A172 (cell line): Measurements from ENCODE around the gene TAP1. TPM values are rescaled to one million over a fixed set of nuclear protein-coding genes. Genes with fewer than 3 reads are reported as not detected.
"Not testable (repeated sequence)": the region's sequence is repeated elsewhere in the genome, so short reads cannot be mapped to it uniquely, and the experiment has no call there.

Experiments used
- DNase-seq: peaks from one replicate; pipeline ENCODE4 v3.0.0-alpha.2; 2015; ENCODE audit warnings: low spot score
- total RNA-seq: library from RNA; depleted of rRNA; stranded (reverse); fragments of >200 nt; shearing (Covaris generic); gene quantifications from 2 replicates; pipeline ENCODE4 v1.2.3, GENCODE V29; 2014; rRNA removed

The TAP1 gene
- total RNA-seq, 1 experiment from 2014 or later = 68.3 TPM

DNA sequence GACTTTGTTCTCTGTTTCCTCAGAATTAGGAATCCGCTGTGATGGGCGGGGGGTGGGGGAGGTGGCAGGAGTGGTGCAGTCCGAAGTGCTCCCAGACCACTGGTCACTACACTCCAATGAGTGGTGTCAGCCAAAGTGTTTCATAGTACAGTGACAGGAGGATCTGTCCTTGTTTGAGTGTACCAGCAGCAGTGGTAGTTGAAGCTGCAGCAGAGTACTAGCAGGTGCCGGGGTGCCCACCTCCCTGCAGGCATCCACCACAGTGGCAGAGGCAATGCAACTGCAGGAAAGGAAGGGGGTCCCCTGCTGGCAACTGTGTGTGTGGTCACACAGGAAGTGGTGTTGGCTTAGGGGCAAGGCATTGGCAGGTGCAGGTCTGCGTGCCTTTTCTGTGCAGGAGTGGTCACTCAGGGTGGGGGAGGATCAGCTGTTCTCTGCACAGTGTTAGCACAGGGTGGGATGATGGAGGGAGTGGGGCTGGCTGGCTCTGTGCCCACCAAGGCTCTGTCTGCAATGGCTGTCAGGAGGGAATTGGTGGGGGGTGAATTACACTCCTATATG is 46.4 kb downstream of the TAP1 start:
- no peak for DNase-seq

DNA sequence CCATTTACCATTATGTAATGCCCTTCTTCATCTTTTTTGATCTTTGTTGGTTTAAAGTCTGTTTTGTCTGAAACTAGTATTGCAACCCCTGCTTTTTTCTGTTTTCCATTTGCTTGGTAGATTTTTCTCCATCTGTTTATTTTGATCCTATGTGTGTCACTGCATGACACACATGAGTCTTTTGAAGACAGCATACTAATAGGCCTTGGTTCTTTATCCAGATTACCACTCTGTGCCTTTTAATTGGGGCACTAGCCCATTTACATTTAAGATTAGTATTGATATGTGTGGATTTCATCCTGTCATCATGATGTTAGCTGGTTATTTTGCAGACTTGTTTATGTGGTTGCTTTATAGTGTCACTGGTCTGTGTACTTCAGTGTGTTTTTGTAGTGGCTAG is 48.1 kb downstream of the TAP1 start:
- DNase-seq = not testable (repeated sequence)

GRCh38 chr6:32803416-32803815 is 50.1 kb downstream of the TAP1 start:
- DNase-seq = no peak

- DNase-seq = no peak
Observed at GRCh38 chr6:32799740-32800139, 53.8 kb downstream of the TAP1 start.

DNA sequence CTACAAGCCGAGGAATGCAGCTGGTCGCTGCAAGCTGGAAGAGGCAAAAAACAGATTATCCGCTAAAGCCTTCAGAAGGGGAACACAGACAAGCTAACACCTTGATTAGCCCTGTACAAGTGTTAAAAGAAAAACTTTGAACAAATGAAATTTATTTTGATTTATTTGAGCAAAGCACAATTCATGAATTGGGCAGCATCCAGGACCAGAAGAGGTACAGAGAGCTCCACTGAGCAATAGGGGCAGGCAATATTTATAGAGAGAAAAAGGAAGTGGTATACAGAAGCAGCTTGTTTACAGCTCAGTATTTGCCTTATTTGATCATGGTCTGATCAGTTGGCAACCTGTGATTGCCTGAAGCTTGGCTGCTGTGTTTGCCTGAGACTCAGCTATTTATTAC is 54.3 kb downstream of the TAP1 start:
- no peak for DNase-seq

DNA sequence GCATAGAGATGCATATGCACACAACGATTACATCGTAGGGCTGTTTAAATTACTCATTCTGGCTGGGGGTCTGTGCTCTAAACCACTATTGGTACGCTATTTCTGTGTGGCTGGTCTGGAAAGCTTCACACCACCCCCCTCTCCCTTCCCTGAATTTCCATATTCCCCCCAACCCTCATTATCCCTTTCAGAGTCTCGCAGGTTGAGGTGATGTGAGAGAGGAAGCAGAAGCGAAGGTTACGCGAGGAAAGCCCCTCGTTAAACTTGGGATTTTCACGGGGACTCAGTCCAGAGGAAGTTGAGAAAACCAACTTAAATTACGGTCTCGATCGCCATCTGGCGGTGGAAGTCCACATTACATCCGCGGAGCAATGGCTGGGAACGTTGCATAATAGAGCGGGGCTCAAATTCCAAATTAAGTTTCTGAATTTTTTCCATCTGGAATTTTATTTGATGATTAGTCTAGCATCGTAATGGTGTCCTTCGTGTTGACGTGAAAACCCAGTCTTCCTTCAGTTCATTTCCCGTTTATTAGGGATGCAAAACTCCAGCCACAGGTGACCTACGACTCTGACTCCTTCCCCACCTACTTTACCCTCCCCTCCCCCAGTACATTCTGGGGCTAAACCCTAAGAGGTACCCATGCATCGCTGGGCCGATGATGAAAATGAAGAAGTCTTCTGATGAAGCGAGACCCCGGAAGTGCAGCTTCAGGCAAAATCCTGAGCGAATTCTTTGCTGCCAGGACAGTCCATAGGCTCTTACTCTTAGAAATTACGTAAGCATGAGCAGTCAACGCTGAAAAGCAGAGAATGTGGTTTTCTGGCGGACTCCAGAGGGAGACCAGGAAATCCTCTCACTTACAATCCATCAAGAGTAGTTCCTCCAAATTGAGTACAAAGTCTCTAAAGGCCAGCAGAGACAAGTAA is 56.4 kb downstream of the TAP1 start:
- DNase-seq = peak; percentile 26

Other genes with a start within 250 kb of the TAP1 start
- not detected in 2 replicates for gene HLA-DQA1, start 216.3 kb downstream of the TAP1 start, total RNA-seq
- not detected in 2 replicates for gene HLA-DQB1, start 187.0 kb downstream of the TAP1 start, total RNA-seq
- not detected in 2 replicates for gene HLA-DQA2, start 112.3 kb downstream of the TAP1 start, total RNA-seq
- gene HLA-DQB2, start 90.2 kb downstream of the TAP1 start, total RNA-seq = not detected in 2 replicates
- gene HLA-DOB, start 36.7 kb downstream of the TAP1 start, total RNA-seq = not detected in 2 replicates
- 20.7 and 25.0 TPM in 2 replicates for gene TAP2, start 15.0 kb downstream of the TAP1 start, total RNA-seq
- gene PSMB8, start 9.7 kb downstream of the TAP1 start, total RNA-seq = 121 and 131 TPM in 2 replicates
- gene PSMB9, start 488 bp upstream of the TAP1 start, total RNA-seq = 51.9 and 64.7 TPM in 2 replicates
- gene HLA-DMB, start 87.3 kb upstream of the TAP1 start, total RNA-seq = not detected in 2 replicates
- 0.78 and 1.2 TPM in 2 replicates for gene HLA-DMA, start 99.4 kb upstream of the TAP1 start, total RNA-seq
- gene BRD2, start 114.9 kb upstream of the TAP1 start, total RNA-seq = 73.9 and 106 TPM in 2 replicates
- not detected in 2 replicates for gene HLA-DOA, start 155.9 kb upstream of the TAP1 start, total RNA-seq
- gene HLA-DPA1, start 219.9 kb upstream of the TAP1 start, total RNA-seq = 0.31 and 0.34 TPM in 2 replicates
- gene HLA-DPB1, start 222.3 kb upstream of the TAP1 start, total RNA-seq = 0.10 TPM in 1 of 2 replicates, not detected in the other